H9 (cell line): Measurements from ENCODE around the gene NIFK. TPM values are rescaled to one million over a fixed set of nuclear protein-coding genes. Genes with fewer than 3 reads are reported as not detected.

Experiments
- DNase-seq: peaks from one replicate; pipeline ENCODE4 v3.0.0-alpha.2; 2017
- H2AFZ ChIP-seq: one replicate; pipeline ENCODE4 v1.6.1; 2013; ENCODE audit warnings: mild to moderate bottlenecking, low read length, control low read depth, moderate library complexity
- H2AK5ac ChIP-seq: 2 replicates; pipeline ENCODE4 v1.6.1; 2013; ENCODE audit warnings: low read length, control low read depth, mixed read lengths; ENCODE audit not compliant: insufficient read length
- H2BK120ac ChIP-seq: one replicate; pipeline ENCODE4 v1.6.1; 2013; ENCODE audit warnings: low read depth, mild to moderate bottlenecking, low read length, control low read depth, inconsistent platforms; ENCODE audit not compliant: poor library complexity, severe bottlenecking
- H2BK12ac ChIP-seq: 2 replicates; pipeline ENCODE4 v1.6.1; 2013; ENCODE audit warnings: low read length, control low read depth, mixed read lengths, low read depth; ENCODE audit not compliant: insufficient read length
- H2BK15ac ChIP-seq: 2 replicates; pipeline ENCODE4 v1.6.1; 2013; ENCODE audit warnings: low read depth, low read length, control low read depth
- H2BK20ac ChIP-seq: one replicate; pipeline ENCODE4 v1.6.1; 2013; ENCODE audit warnings: low read depth, mild to moderate bottlenecking, low read length, control low read depth, inconsistent platforms; ENCODE audit not compliant: poor library complexity, severe bottlenecking
- H2BK5ac ChIP-seq: 2 replicates; pipeline ENCODE4 v1.6.1; 2013; ENCODE audit warnings: low read length, control low read depth, mixed read lengths; ENCODE audit not compliant: insufficient read length
- H3K14ac ChIP-seq: 2 replicates; pipeline ENCODE4 v1.6.1; 2013; ENCODE audit warnings: low read length, control low read depth; ENCODE audit not compliant: insufficient read depth
- H3K18ac ChIP-seq: 2 replicates; pipeline ENCODE4 v1.6.1; 2013; ENCODE audit warnings: low read depth, mild to moderate bottlenecking, mixed read lengths, low read length, control low read depth; ENCODE audit not compliant: insufficient read length
- H3K23ac ChIP-seq: 2 replicates; pipeline ENCODE4 v1.6.1; 2013; ENCODE audit warnings: low read length, control low read depth, mixed read lengths, low read depth; ENCODE audit not compliant: insufficient read length
- H3K23me2 ChIP-seq: 2 replicates; pipeline ENCODE4 v1.6.1; 2013; ENCODE audit warnings: low read depth, mild to moderate bottlenecking, mixed read lengths, low read length, control low read depth; ENCODE audit not compliant: insufficient read length, poor library complexity, severe bottlenecking
- H3K27ac ChIP-seq: 2 replicates; pipeline ENCODE4 v1.5.1; 2013; ENCODE audit warnings: low read length, control low read depth, mixed read lengths, low read depth; ENCODE audit not compliant: insufficient read length
- H3K27me3 ChIP-seq: 2 replicates; pipeline ENCODE4 v1.6.1; 2013; ENCODE audit warnings: low read length, control low read depth, inconsistent platforms; ENCODE audit not compliant: insufficient read depth
- H3K4ac ChIP-seq: 2 replicates; pipeline ENCODE4 v1.6.1; 2013; ENCODE audit warnings: low read depth, mild to moderate bottlenecking, control low read depth, inconsistent platforms, low read length, moderate library complexity
- H3K4me1 ChIP-seq: 2 replicates; pipeline ENCODE4 v1.6.1; 2013; ENCODE audit warnings: low read length, control low read depth, inconsistent platforms; ENCODE audit not compliant: insufficient read depth
- H3K4me2 ChIP-seq: 2 replicates; pipeline ENCODE4 v1.6.1; 2013; ENCODE audit warnings: low read length, control low read depth, mixed read lengths; ENCODE audit not compliant: insufficient read length, insufficient read depth
- H3K56ac ChIP-seq: 2 replicates; pipeline ENCODE4 v1.6.1; 2013; ENCODE audit warnings: low read depth, mild to moderate bottlenecking, mixed read lengths, low read length, control low read depth; ENCODE audit not compliant: insufficient read length
- H3K79me1 ChIP-seq: 2 replicates; pipeline ENCODE4 v1.6.1; 2013; ENCODE audit warnings: low read depth, mild to moderate bottlenecking, moderate library complexity, low read length, control low read depth, inconsistent platforms; ENCODE audit not compliant: insufficient read depth, poor library complexity, severe bottlenecking
- H3K79me2 ChIP-seq: 2 replicates; pipeline ENCODE4 v1.6.1; 2013; ENCODE audit warnings: low read length, control low read depth, inconsistent platforms; ENCODE audit not compliant: insufficient read depth
- H3K9ac ChIP-seq: 2 replicates; pipeline ENCODE4 v1.6.1; 2013; ENCODE audit warnings: low read length, control low read depth, mixed read lengths; ENCODE audit not compliant: insufficient read length; ENCODE audit errors: extremely low read depth
- H3K9me3 ChIP-seq: one replicate; pipeline ENCODE4 v1.6.1; 2013; ENCODE audit warnings: low read depth, low read length, inconsistent platforms; ENCODE audit not compliant: control insufficient read depth
- H3T11ph ChIP-seq: one replicate; pipeline ENCODE4 v1.6.1; 2013; ENCODE audit warnings: mild to moderate bottlenecking, low read length, control low read depth, inconsistent platforms
- H4K20me1 ChIP-seq: one replicate; pipeline ENCODE4 v1.6.1; 2013; ENCODE audit not compliant: control insufficient read depth, insufficient read length, insufficient read depth
- H4K5ac ChIP-seq: 2 replicates; pipeline ENCODE4 v1.6.1; 2013; ENCODE audit warnings: low read depth, mild to moderate bottlenecking, mixed read lengths, low read length, control low read depth; ENCODE audit not compliant: insufficient read length
- H4K8ac ChIP-seq: replicated peaks from 2 replicates; pipeline ENCODE4 v1.6.1; 2013; ENCODE audit warnings: low read length, control low read depth, mixed read lengths, low read depth; ENCODE audit not compliant: insufficient read length
- H4K91ac ChIP-seq: 2 replicates; pipeline ENCODE4 v1.6.1; 2013; ENCODE audit warnings: low read depth, mild to moderate bottlenecking, moderate library complexity, mixed read lengths, low read length, control low read depth; ENCODE audit not compliant: insufficient read length
- H3K27ac Mint-ChIP-seq, 3 experiments: 2 replicates in 2 of 3; 3 replicates in 1 of 3; pipeline ENCODE4 v1.8.0; 2020 to 2021; ENCODE audit warnings: mixed read lengths in 3 of 3, mild to moderate bottlenecking in 1 of 3, moderate library complexity in 1 of 3
- H3K27me3 Mint-ChIP-seq: 2 replicates; pipeline ENCODE4 v1.8.0; 2021; ENCODE audit warnings: low read depth, mild to moderate bottlenecking, moderate library complexity, mixed read lengths
- H3K36me3 Mint-ChIP-seq, 3 experiments: 2 replicates in 2 of 3; 3 replicates in 1 of 3; pipeline ENCODE4 v1.8.0; 2020 to 2021; ENCODE audit warnings: low read depth in 3 of 3, mixed read lengths in 3 of 3; ENCODE audit not compliant: insufficient read depth in 1 of 3
- H3K4me1 Mint-ChIP-seq, 2 experiments: 2 replicates each; pipeline ENCODE4 v1.8.0; 2020; ENCODE audit warnings: mixed read lengths in 2 of 2
- H3K4me3 Mint-ChIP-seq, 2 experiments: 2 replicates in 1 of 2; 3 replicates in 1 of 2; pipeline ENCODE4 v1.8.0; 2020 to 2021; ENCODE audit warnings: mild to moderate bottlenecking in 2 of 2, mixed read lengths in 2 of 2, moderate library complexity in 1 of 2
- H3K9me3 Mint-ChIP-seq, 2 experiments: 2 replicates in 1 of 2; 3 replicates in 1 of 2; pipeline ENCODE4 v1.8.0; 2020; ENCODE audit warnings: mild to moderate bottlenecking in 2 of 2, mixed read lengths in 2 of 2, moderate library complexity in 1 of 2
- WGBS: extraction: QIAGEN DNeasy Blood & Tissue Kit; methylation state at CpG from one replicate; pipeline ENCODE4 v1.1.7; 2013; ENCODE audit warnings: missing lambda C conversion rate, low lambda C conversion rate, mixed read lengths; ENCODE audit not compliant: insufficient read length; ENCODE audit errors: extremely low coverage; 5-methylcytosine and 5-hydroxymethylcytosine counted together
- total RNA-seq: library from RNA; stranded (reverse); gene quantifications from 2 replicates; pipeline ENCODE4 v1.2.1, GENCODE V29; 2021
- TF ChIP-seq, protein P1 (sequence below): fragments of 200-600 bp; sonication (generic); conservative IDR thresholded peaks from 3 replicates; pipeline ENCODE4 v1.8.0; 2021; ENCODE audit warnings: antibody characterized with exemption, mild to moderate bottlenecking

The NIFK gene
- total RNA-seq, 1 experiment from 2014 or later, result 180 TPM

DNA sequence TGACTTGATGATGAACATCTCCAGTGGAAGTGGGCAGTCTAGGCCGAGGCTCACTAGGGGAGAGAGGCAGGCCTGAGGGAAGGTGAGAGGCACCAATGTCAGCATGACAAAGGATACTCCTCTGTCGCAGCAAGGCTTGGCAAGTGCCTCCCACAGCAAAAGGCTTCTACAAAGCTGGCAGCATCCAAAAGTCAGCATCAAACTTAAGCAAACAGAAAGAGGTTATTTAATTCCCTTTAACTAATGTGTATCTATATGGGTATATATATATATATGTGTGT, 41.6 kb downstream of the NIFK start:
- no peak overlapping the region for H2BK5ac ChIP-seq
- no peak overlapping the region for H2BK12ac ChIP-seq

More for the DNA sequence above, 41.6 kb downstream of the NIFK start:
- H2BK120ac ChIP-seq, result no peak overlapping the region
- no peak overlapping the region for H2BK20ac ChIP-seq
- no peaks in the 10 kb centered on the region for H3K79me2 ChIP-seq
- H3K23me2 ChIP-seq, result peaks cover 4% of the 10 kb centered on the region
- no peaks in the 10 kb centered on the region for H4K20me1 ChIP-seq
- H3K27me3 ChIP-seq, result no peaks in the 10 kb centered on the region
- peaks cover 3% of the 10 kb centered on the region; the same call in 1 of the 2 replicates for H3K4me1 ChIP-seq
- no peak overlapping the region for H2AFZ ChIP-seq
- peaks cover 0 to 5% (median 0%) of the 10 kb centered on the region in 3 experiments; a peak in 1 of 7 replicates for H3K36me3 Mint-ChIP-seq
- H3K4ac ChIP-seq, result no peak overlapping the region
- H3K4me1 Mint-ChIP-seq, result peaks cover 12 to 14% of the 10 kb centered on the region in 2 experiments
- H2AK5ac ChIP-seq, result no peak overlapping the region
- no peak for DNase-seq
- H3K18ac ChIP-seq, result no peak overlapping the region
- peaks cover 0 to 3% of the 10 kb centered on the region in 2 experiments; a peak in 1 of 5 replicates for H3K9me3 Mint-ChIP-seq
- no peak overlapping the region for H4K91ac ChIP-seq
- H3K56ac ChIP-seq, result no peak overlapping the region
- H3K27ac ChIP-seq, result no peak overlapping the region
- no peak overlapping the region for H3K9ac ChIP-seq
- H4K8ac ChIP-seq, result no peak overlapping the region
- H3K23ac ChIP-seq, result no peak overlapping the region
- H2BK15ac ChIP-seq, result no peak overlapping the region
- H3K14ac ChIP-seq, result no peak overlapping the region
- no peaks in the 10 kb centered on the region for H3K79me1 ChIP-seq
- H3K27me3 Mint-ChIP-seq, result no peaks in the 10 kb centered on the region; the same call in none of the 2 replicates
- H3K27ac Mint-ChIP-seq, result peak overlapping the region in 2 of 3 experiments; percentile 42 to 59; a peak in 2 of 7 replicates
- TF ChIP-seq, protein P1, sequence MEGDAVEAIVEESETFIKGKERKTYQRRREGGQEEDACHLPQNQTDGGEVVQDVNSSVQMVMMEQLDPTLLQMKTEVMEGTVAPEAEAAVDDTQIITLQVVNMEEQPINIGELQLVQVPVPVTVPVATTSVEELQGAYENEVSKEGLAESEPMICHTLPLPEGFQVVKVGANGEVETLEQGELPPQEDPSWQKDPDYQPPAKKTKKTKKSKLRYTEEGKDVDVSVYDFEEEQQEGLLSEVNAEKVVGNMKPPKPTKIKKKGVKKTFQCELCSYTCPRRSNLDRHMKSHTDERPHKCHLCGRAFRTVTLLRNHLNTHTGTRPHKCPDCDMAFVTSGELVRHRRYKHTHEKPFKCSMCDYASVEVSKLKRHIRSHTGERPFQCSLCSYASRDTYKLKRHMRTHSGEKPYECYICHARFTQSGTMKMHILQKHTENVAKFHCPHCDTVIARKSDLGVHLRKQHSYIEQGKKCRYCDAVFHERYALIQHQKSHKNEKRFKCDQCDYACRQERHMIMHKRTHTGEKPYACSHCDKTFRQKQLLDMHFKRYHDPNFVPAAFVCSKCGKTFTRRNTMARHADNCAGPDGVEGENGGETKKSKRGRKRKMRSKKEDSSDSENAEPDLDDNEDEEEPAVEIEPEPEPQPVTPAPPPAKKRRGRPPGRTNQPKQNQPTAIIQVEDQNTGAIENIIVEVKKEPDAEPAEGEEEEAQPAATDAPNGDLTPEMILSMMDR, result no peak
- H4K5ac ChIP-seq, result no peak overlapping the region
- no peak overlapping the region for H3K4me3 Mint-ChIP-seq
- no peaks in the 10 kb centered on the region for H3K9me3 ChIP-seq
- no peak overlapping the region for H3K4me2 ChIP-seq
- H3T11ph ChIP-seq, result no peak overlapping the region
- WGBS, result no CpG with 5 or more reads among the region's 2 CpGs
